HEK293 (cell line): ENCODE results near the gene SETD1A.

ENCODE experiments used
- CTCF ChIA-PET: fragments of 350-600 bp; formaldehyde crosslinking; extraction: SDS; loops from one replicate; lab custom pipeline; 2021; ENCODE audit warnings: antibody characterized with exemption; lab: Yijun Ruan, JAX
- POLR2A ChIA-PET: fragments of 300-600 bp; formaldehyde crosslinking; extraction: SDS; loops from one replicate; lab custom pipeline; 2020; ENCODE audit warnings: antibody characterized with exemption, inconsistent platforms; lab: Yijun Ruan, JAX
- H3K27ac ChIP-seq: fragments of 200-500 bp; sonication (Bioruptor generic); 2 replicates; pipeline ENCODE4 v1.5.1; 2014; ENCODE audit warnings: low read depth, low read length, control low read depth, inconsistent platforms; ENCODE audit errors: extremely low read depth
- H3K36me3 ChIP-seq, 2 experiments: fragments of 200-500 bp in 1 of 2; sonication (Bioruptor generic) in 1 of 2; 1 replicate in 1 of 2; 2 replicates in 1 of 2; pipeline ENCODE4 v1.5.1; 2014 to 2017; ENCODE audit warnings: inconsistent platforms in 2 of 2, low read length in 2 of 2; ENCODE audit not compliant: control insufficient read depth in 2 of 2, insufficient read depth in 1 of 2
- H3K4me1 ChIP-seq: fragments of 200-500 bp; sonication (Bioruptor generic); 2 replicates; pipeline ENCODE4 v1.5.1; 2014; ENCODE audit warnings: mild to moderate bottlenecking, low read length, inconsistent platforms; ENCODE audit not compliant: control insufficient read depth, insufficient read depth
- H3K4me3 ChIP-seq: 2 replicates; pipeline ENCODE4 v1.5.1; 2011; ENCODE audit warnings: low read depth, mild to moderate bottlenecking, control low read depth, low read length, moderate library complexity
- H3K9me3 ChIP-seq: fragments of 200-500 bp; sonication (Bioruptor generic); 2 replicates; pipeline ENCODE4 v1.5.1; 2014; ENCODE audit warnings: low read depth, low read length, inconsistent platforms; ENCODE audit not compliant: control insufficient read depth, insufficient read depth
- GLI2 ChIP-seq: fragments of 450-650 bp; formaldehyde crosslinking; IDR thresholded peaks from 2 replicates; pipeline ENCODE4; 2017; ENCODE audit warnings: missing biosample characterization, missing genetic modification characterization, low read depth, borderline replicate concordance
- HOXA7 ChIP-seq: sonication (generic); formaldehyde crosslinking; IDR thresholded peaks from 2 replicates; pipeline ENCODE4 v1.8.1; 2022; ENCODE audit warnings: missing genetic modification reagents, borderline replicate concordance
- IKZF3 ChIP-seq: fragments of 450-650 bp; IDR thresholded peaks from 2 replicates; pipeline ENCODE4 v1.5.0; 2018; ENCODE audit warnings: missing biosample characterization, mild to moderate bottlenecking, missing genetic modification characterization, moderate library complexity
- MZF1 ChIP-seq: fragments of 450-650 bp; formaldehyde crosslinking; IDR thresholded peaks from 2 replicates; pipeline ENCODE4 v1.5.1; 2017; ENCODE audit warnings: missing biosample characterization, missing genetic modification characterization, borderline replicate concordance
- OVOL3 ChIP-seq: fragments of 450-650 bp; formaldehyde crosslinking; IDR thresholded peaks from 2 replicates; pipeline ENCODE4 v1.5.1; 2016; ENCODE audit warnings: missing biosample characterization, missing genetic modification characterization
- REPIN1 ChIP-seq: fragments of 450-650 bp; formaldehyde crosslinking; IDR thresholded peaks from 2 replicates; pipeline ENCODE4 v1.5.1; 2017; ENCODE audit warnings: missing biosample characterization, missing genetic modification characterization, low read depth
- SALL2 ChIP-seq: fragments of 450-650 bp; formaldehyde crosslinking; IDR thresholded peaks from 2 replicates; pipeline ENCODE4 v1.5.0; 2017; ENCODE audit warnings: missing biosample characterization, mild to moderate bottlenecking, missing genetic modification characterization, borderline replicate concordance
- YY2 ChIP-seq: fragments of 450-650 bp; formaldehyde crosslinking; IDR thresholded peaks from 2 replicates; pipeline ENCODE4 v1.5.1; 2016; ENCODE audit warnings: missing biosample characterization, missing genetic modification characterization
- ZBTB7A ChIP-seq: fragments of 450-650 bp; formaldehyde crosslinking; IDR thresholded peaks from 2 replicates; pipeline ENCODE4 v1.5.1; 2016; ENCODE audit warnings: low read depth, missing biosample characterization, missing genetic modification characterization
- ZFP69B ChIP-seq: fragments of 450-650 bp; formaldehyde crosslinking; IDR thresholded peaks from 2 replicates; pipeline ENCODE4 v1.5.1; 2016; ENCODE audit warnings: missing biosample characterization, missing genetic modification characterization
- ZNF274 ChIP-seq, 2 experiments: fragments of 200-500 bp in 1 of 2; fragments of 450-650 bp in 1 of 2; sonication (Bioruptor generic) in 1 of 2; formaldehyde crosslinking in 1 of 2; IDR thresholded peaks; 2 replicates each; pipeline versions ENCODE4 v1.5.1 to v1.6.1; 2014 to 2016; ENCODE audit warnings: borderline replicate concordance in 1 of 2, inconsistent platforms in 1 of 2, low read length in 1 of 2, missing biosample characterization in 1 of 2, missing genetic modification characterization in 1 of 2
- ZNF335 ChIP-seq: fragments of 450-650 bp; formaldehyde crosslinking; conservative IDR thresholded peaks from 2 replicates; pipeline ENCODE4 v1.5.1; 2016; ENCODE audit warnings: missing biosample characterization, missing genetic modification characterization
- ZNF366 ChIP-seq: fragments of 450-650 bp; formaldehyde crosslinking; conservative IDR thresholded peaks from 2 replicates; pipeline ENCODE4 v1.5.1; 2016; ENCODE audit warnings: missing biosample characterization, missing genetic modification characterization
- ZNF473 ChIP-seq: fragments of 450-650 bp; formaldehyde crosslinking; IDR thresholded peaks from 2 replicates; pipeline ENCODE4 v1.5.1; 2017; ENCODE audit warnings: missing biosample characterization, missing genetic modification characterization
- ZNF558 ChIP-seq: fragments of 450-650 bp; formaldehyde crosslinking; IDR thresholded peaks from 2 replicates; pipeline ENCODE4 v1.5.1; 2016; ENCODE audit warnings: missing biosample characterization, missing genetic modification characterization
- ZNF624 ChIP-seq: fragments of 450-650 bp; formaldehyde crosslinking; IDR thresholded peaks from 2 replicates; pipeline ENCODE4 v1.5.1; 2017; ENCODE audit warnings: missing biosample characterization, missing genetic modification characterization
- ZNF664 ChIP-seq: fragments of 450-650 bp; formaldehyde crosslinking; IDR thresholded peaks from 2 replicates; pipeline ENCODE4 v1.5.1; 2016; ENCODE audit warnings: missing biosample characterization, missing genetic modification characterization
- ZNF776 ChIP-seq: fragments of 450-650 bp; formaldehyde crosslinking; IDR thresholded peaks from 2 replicates; pipeline ENCODE4 v1.5.0; 2017; ENCODE audit warnings: missing biosample characterization, missing genetic modification characterization, borderline replicate concordance
- TF ChIP-seq, protein P1 (sequence below): fragments of 450-650 bp; formaldehyde crosslinking; IDR thresholded peaks from 2 replicates; pipeline ENCODE4 v1.5.1; 2016; ENCODE audit warnings: missing biosample characterization, missing genetic modification characterization
- TF ChIP-seq, protein P2 (sequence below): fragments of 450-650 bp; formaldehyde crosslinking; IDR thresholded peaks from 2 replicates; pipeline ENCODE4 v1.5.1; 2016; ENCODE audit warnings: missing biosample characterization, missing genetic modification characterization
- TF ChIP-seq, protein P3 (sequence below): fragments of 450-650 bp; formaldehyde crosslinking; IDR thresholded peaks from 2 replicates; pipeline ENCODE4 v1.5.0; 2017; ENCODE audit warnings: missing biosample characterization, missing genetic modification characterization, borderline replicate concordance
- TF ChIP-seq, protein P4 (sequence below): fragments of 450-650 bp; formaldehyde crosslinking; IDR thresholded peaks from 2 replicates; pipeline ENCODE4 v1.5.1; 2016; ENCODE audit warnings: missing biosample characterization, missing genetic modification characterization
- TF ChIP-seq, protein P5 (sequence below): fragments of 450-650 bp; formaldehyde crosslinking; IDR thresholded peaks from 2 replicates; pipeline ENCODE4 v1.5.1; 2016; ENCODE audit warnings: missing biosample characterization, missing genetic modification characterization

SETD1A gene

DNA sequence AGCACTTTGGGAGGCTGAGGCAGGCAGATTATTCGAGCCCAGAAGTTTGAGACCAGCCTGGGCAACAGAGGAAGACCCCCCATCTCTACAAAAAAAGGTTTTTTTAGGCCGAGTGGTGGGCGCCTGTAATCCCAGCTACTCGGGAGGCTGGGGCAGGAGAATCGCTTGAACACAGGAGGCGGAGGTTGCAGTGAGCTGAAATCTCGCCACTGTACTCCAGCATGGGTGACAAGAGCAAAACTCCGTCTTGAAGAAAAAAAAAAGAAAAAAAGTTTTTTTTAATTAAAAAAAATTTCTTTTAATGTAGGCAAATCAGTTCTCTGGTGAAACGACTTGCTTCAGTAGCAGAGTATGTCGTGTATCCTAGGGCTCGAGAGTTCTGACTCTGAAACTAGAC, 38.4 kb downstream of the SETD1A start:
- Histone ChIP-seq H3K4me1 (peaks cover 5% of the 10 kb centered on the region), H3K9me3 (no peaks in the 10 kb centered on the region), H3K27ac (no peak overlapping the region), H3K4me3 (no peak overlapping the region), H3K36me3 (no peaks in the 10 kb centered on the region)
- TF ChIP-seq REPIN1 (tag by site-specific recombination) (no peak), ZFP69B (tag by site-specific recombination) (no peak), ZNF664 (tag by site-specific recombination) (no peak), YY2 (tag by site-specific recombination) (no peak)
- TF ChIP-seq, protein P1, sequence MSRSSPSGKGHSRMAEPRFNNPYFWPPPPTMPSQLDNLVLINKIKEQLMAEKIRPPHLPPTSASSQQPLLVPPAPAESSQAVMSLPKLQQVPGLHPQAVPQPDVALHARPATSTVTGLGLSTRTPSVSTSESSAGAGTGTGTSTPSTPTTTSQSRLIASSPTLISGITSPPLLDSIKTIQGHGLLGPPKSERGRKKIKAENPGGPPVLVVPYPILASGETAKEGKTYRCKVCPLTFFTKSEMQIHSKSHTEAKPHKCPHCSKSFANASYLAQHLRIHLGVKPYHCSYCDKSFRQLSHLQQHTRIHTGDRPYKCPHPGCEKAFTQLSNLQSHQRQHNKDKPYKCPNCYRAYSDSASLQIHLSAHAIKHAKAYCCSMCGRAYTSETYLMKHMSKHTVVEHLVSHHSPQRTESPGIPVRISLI (tag by site-specific recombination) = peak; percentile 73
- ChIA-PET POLR2A (no interaction called here), CTCF (interaction anchor here (0.6 to 3.0 kb wide), 2 partner anchors 11 to 36 kb away, joined by 3 to 23 read pairs; partner anchors contain the start of gene HSD3B7)

DNA sequence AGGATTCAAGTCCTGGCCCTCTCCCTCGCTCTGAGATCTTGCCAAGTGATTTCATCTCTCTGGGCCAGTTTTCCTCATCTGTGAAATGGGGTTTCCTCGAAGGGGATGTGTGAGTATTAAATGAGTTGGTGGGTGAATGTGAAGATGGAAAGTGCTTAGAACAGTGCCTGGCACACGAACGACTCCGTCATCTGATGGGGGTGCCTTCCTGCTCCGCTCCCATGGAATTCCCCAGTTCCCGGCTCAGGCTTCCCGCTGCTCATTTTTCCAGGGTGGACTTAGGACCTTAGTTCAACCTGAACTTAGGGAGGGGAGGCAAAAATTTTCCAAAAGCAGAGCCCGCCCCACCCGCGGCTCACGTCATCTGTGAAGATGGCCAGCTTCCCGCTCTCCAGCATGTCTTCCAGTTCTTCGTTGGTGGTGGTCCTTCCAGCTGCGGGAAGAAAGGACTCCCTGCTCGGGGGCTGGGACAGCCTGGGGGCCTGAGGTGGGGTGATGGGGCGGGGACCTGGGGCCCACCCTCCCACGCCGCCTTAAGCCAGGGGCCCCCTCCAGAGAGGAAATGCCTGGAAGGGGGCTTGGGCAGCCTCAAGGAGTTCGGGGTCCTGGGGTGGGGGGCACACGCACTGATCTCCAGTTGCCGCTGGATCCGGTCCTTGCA, 38.9 kb downstream of the SETD1A start:
- POLR2A ChIA-PET = interaction anchor here (0.5 to 1.2 kb wide), 7 partner anchors 10 to 170 kb away, joined by 3 to 5 read pairs (median 3); no protein-coding TSS in a partner anchor
- Histone ChIP-seq H3K36me3 (no peaks in the 10 kb centered on the region), H3K27ac (no peak overlapping the region), H3K4me3 (peak overlapping the region; percentile 41), H3K4me1 (peaks cover 5% of the 10 kb centered on the region), H3K9me3 (no peaks in the 10 kb centered on the region)
- CTCF ChIA-PET = interaction anchor here (3.0 kb wide), 1 partner anchor 11 kb away, joined by 23 read pairs; the partner anchor contains the start of gene HSD3B7
- TF ChIP-seq MZF1 (tag by site-specific recombination) (no peak), IKZF3 (tag by site-specific recombination) (0 out of 2 replicates have a peak, but pooled peaks have one; percentile 30), ZNF558 (tag by site-specific recombination) (no peak), ZNF473 (tag by site-specific recombination) (no peak), ZFP69B (tag by site-specific recombination) (peak; percentile 98), SALL2 (tag by site-specific recombination) (no peak), ZBTB7A (0 out of 2 replicates have a peak, but pooled peaks have one; percentile 13), GLI2 (no peak), ZNF776 (tag by site-specific recombination) (no peak), ZNF366 (no peak), OVOL3 (no peak), HOXA7 (CRISPR knock-in tag) (no peak), ZNF624 (tag by site-specific recombination) (no peak), ZNF274 (IDR thresholded peaks at IDR 0.05; ENCODE audit: low read length) (no peak), ZNF274 (tag by site-specific recombination; IDR thresholded peaks at IDR 0.05; ENCODE audit: borderline replicate concordance) (no peak), ZNF335 (tag by site-specific recombination) (no peak)
- TF ChIP-seq, protein P2, sequence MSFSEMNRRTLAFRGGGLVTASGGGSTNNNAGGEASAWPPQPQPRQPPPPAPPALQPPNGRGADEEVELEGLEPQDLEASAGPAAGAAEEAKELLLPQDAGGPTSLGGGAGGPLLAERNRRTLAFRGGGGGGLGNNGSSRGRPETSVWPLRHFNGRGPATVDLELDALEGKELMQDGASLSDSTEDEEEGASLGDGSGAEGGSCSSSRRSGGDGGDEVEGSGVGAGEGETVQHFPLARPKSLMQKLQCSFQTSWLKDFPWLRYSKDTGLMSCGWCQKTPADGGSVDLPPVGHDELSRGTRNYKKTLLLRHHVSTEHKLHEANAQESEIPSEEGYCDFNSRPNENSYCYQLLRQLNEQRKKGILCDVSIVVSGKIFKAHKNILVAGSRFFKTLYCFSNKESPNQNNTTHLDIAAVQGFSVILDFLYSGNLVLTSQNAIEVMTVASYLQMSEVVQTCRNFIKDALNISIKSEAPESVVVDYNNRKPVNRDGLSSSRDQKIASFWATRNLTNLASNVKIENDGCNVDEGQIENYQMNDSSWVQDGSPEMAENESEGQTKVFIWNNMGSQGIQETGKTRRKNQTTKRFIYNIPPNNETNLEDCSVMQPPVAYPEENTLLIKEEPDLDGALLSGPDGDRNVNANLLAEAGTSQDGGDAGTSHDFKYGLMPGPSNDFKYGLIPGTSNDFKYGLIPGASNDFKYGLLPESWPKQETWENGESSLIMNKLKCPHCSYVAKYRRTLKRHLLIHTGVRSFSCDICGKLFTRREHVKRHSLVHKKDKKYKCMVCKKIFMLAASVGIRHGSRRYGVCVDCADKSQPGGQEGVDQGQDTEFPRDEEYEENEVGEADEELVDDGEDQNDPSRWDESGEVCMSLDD = no peak
- TF ChIP-seq, protein P3, sequence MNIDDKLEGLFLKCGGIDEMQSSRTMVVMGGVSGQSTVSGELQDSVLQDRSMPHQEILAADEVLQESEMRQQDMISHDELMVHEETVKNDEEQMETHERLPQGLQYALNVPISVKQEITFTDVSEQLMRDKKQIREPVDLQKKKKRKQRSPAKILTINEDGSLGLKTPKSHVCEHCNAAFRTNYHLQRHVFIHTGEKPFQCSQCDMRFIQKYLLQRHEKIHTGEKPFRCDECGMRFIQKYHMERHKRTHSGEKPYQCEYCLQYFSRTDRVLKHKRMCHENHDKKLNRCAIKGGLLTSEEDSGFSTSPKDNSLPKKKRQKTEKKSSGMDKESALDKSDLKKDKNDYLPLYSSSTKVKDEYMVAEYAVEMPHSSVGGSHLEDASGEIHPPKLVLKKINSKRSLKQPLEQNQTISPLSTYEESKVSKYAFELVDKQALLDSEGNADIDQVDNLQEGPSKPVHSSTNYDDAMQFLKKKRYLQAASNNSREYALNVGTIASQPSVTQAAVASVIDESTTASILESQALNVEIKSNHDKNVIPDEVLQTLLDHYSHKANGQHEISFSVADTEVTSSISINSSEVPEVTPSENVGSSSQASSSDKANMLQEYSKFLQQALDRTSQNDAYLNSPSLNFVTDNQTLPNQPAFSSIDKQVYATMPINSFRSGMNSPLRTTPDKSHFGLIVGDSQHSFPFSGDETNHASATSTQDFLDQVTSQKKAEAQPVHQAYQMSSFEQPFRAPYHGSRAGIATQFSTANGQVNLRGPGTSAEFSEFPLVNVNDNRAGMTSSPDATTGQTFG = no peak
- TF ChIP-seq, protein P4, sequence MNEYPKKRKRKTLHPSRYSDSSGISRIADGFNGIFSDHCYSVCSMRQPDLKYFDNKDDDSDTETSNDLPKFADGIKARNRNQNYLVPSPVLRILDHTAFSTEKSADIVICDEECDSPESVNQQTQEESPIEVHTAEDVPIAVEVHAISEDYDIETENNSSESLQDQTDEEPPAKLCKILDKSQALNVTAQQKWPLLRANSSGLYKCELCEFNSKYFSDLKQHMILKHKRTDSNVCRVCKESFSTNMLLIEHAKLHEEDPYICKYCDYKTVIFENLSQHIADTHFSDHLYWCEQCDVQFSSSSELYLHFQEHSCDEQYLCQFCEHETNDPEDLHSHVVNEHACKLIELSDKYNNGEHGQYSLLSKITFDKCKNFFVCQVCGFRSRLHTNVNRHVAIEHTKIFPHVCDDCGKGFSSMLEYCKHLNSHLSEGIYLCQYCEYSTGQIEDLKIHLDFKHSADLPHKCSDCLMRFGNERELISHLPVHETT (tag by site-specific recombination) = no peak
- TF ChIP-seq, protein P5, sequence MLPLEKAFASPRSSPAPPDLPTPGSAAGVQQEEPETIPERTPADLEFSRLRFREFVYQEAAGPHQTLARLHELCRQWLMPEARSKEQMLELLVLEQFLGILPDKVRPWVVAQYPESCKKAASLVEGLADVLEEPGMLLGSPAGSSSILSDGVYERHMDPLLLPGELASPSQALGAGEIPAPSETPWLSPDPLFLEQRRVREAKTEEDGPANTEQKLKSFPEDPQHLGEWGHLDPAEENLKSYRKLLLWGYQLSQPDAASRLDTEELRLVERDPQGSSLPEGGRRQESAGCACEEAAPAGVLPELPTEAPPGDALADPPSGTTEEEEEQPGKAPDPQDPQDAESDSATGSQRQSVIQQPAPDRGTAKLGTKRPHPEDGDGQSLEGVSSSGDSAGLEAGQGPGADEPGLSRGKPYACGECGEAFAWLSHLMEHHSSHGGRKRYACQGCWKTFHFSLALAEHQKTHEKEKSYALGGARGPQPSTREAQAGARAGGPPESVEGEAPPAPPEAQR (tag by site-specific recombination) = no peak
